A673 (cell line): Measurements from ENCODE around the gene UBE3B.

Source experiments
- EZH2 ChIP-seq: fragments of 200-600 bp; sonication (generic); IDR thresholded peaks from 2 replicates; pipeline ENCODE4 v1.6.1; 2017; ENCODE audit warnings: borderline replicate concordance, low read depth, mild to moderate bottlenecking, mixed read lengths, antibody characterized with exemption, low read length; ENCODE audit not compliant: poor library complexity, severe bottlenecking
- TF ChIP-seq, protein P1 (sequence below): fragments of 300-800, 200-600 bp; sonication (generic); conservative IDR thresholded peaks from 2 replicates; pipeline ENCODE4 v1.5.1; 2017; ENCODE audit warnings: low read depth, mild to moderate bottlenecking, antibody characterized with exemption, low read length, moderate library complexity, mixed read lengths

DNA sequence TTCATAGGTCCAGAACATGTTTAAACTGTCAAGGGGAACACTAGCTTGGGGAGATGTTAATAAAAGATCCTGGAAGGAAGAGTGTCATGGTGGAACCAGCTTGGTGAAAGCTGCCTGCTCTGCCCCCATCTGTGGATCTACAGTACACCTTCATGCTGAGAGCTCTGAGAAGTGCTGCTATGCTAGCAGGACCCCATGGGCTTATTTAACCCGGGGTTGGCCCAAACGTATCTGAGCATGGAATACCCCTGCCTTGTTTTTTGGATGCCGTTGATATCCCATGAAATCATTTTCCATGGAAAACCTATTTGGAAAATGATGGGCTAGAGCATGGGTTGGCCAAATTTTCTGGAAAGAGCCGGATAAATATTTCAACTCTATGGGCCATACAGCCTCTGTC, 14.2 kb downstream of the UBE3B start:
- TF ChIP-seq, protein P1, sequence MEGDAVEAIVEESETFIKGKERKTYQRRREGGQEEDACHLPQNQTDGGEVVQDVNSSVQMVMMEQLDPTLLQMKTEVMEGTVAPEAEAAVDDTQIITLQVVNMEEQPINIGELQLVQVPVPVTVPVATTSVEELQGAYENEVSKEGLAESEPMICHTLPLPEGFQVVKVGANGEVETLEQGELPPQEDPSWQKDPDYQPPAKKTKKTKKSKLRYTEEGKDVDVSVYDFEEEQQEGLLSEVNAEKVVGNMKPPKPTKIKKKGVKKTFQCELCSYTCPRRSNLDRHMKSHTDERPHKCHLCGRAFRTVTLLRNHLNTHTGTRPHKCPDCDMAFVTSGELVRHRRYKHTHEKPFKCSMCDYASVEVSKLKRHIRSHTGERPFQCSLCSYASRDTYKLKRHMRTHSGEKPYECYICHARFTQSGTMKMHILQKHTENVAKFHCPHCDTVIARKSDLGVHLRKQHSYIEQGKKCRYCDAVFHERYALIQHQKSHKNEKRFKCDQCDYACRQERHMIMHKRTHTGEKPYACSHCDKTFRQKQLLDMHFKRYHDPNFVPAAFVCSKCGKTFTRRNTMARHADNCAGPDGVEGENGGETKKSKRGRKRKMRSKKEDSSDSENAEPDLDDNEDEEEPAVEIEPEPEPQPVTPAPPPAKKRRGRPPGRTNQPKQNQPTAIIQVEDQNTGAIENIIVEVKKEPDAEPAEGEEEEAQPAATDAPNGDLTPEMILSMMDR: no peak
- TF ChIP-seq EZH2: no peak
